HG02759 (cell line): ENCODE measurements around the gene BFSP2.

Source experiments
- ATAC-seq: cut with Tn5 transposase; IDR thresholded peaks from one replicate; pipeline ENCODE4 v1.9.1; 2021; ENCODE audit warnings: mild to moderate bottlenecking, moderate library complexity; ENCODE audit not compliant: unreplicated experiment

The BFSP2 gene

GRCh38 chr3:133400006-133400515 lies at the start of gene BFSP2:
Gene BFSP2 (plus strand): TSS chr3:133400056. CDS start chr3:133400084, 28 bp downstream.
- ATAC-seq: no peak

GRCh38 chr3:133354721-133355120 lies 45.1 kb upstream of the BFSP2 start:
- no peak for ATAC-seq

GRCh38 chr3:133360476-133360875 lies 39.4 kb upstream of the BFSP2 start:
- ATAC-seq: no peak

- ATAC-seq: no peak
These were observed 38.8 kb upstream of the BFSP2 start for GRCh38 chr3:133361011-133361410.

- no peak for ATAC-seq
These were observed 38.4 kb upstream of the BFSP2 start for GRCh38 chr3:133361435-133361834.

GRCh38 chr3:133362539-133362938 lies 37.3 kb upstream of the BFSP2 start:
- ATAC-seq: no peak

GRCh38 chr3:133364704-133365103 lies 35.2 kb upstream of the BFSP2 start:
- ATAC-seq: no peak

- ATAC-seq: no peak
These were observed 32.9 kb upstream of the BFSP2 start for GRCh38 chr3:133366921-133367320.

- ATAC-seq: no peak
These were observed 32.5 kb upstream of the BFSP2 start for GRCh38 chr3:133367403-133367802.

- ATAC-seq: no peak
These were observed 31.9 kb upstream of the BFSP2 start for GRCh38 chr3:133367956-133368355.

GRCh38 chr3:133368371-133369067 lies 31.3 kb upstream of the BFSP2 start:
- no peak for ATAC-seq

- no peak for ATAC-seq
These were observed 30.8 kb upstream of the BFSP2 start for GRCh38 chr3:133369068-133369440.

- no peak for ATAC-seq
These were observed 28.7 kb upstream of the BFSP2 start for GRCh38 chr3:133371181-133371580.

GRCh38 chr3:133371676-133372075 lies 28.2 kb upstream of the BFSP2 start:
- ATAC-seq: no peak

GRCh38 chr3:133374708-133375402 lies 25.0 kb upstream of the BFSP2 start:
- ATAC-seq: no peak

- ATAC-seq: no peak
These were observed 24.5 kb upstream of the BFSP2 start for GRCh38 chr3:133375403-133375745.

- ATAC-seq: no peak
These were observed 23.0 kb upstream of the BFSP2 start for GRCh38 chr3:133376810-133377209.

GRCh38 chr3:133377396-133377795 lies 22.5 kb upstream of the BFSP2 start:
- ATAC-seq: no peak

- no peak for ATAC-seq
These were observed 19.9 kb upstream of the BFSP2 start for GRCh38 chr3:133379926-133380325.

- ATAC-seq: no peak
These were observed 19.2 kb upstream of the BFSP2 start for GRCh38 chr3:133380481-133381225.

GRCh38 chr3:133381346-133382109 lies 18.3 kb upstream of the BFSP2 start:
- no peak for ATAC-seq
